ENCODE data around the gene COA1. TPM values are rescaled to one million over a fixed set of nuclear protein-coding genes. Genes with fewer than 3 reads are reported as not detected.

COA1 gene
- total RNA-seq, 4 donors from 2014 or later: 38.5 to 64.0 (median 50.5) TPM

DNA sequence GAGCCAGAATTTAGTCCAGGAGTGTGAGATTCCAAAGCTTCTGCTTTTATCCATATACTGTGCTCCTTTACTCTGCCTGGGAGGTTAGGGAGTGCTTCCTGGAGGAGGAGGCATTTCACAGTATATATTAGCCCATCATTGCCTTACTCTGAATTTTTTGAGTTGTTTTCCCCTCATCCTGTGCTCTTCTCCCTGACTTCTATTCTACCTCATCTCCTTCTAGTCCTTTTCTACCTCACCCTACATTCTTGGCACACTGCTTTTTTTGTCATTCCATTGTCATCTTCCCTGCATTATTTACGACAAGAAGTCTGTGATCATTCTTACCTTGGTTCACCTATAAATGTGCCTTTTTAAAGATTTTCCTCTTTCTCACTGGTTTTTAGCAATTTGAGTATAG, 125.1 kb downstream of the COA1 start:
- TF ChIP-seq, protein P1, sequence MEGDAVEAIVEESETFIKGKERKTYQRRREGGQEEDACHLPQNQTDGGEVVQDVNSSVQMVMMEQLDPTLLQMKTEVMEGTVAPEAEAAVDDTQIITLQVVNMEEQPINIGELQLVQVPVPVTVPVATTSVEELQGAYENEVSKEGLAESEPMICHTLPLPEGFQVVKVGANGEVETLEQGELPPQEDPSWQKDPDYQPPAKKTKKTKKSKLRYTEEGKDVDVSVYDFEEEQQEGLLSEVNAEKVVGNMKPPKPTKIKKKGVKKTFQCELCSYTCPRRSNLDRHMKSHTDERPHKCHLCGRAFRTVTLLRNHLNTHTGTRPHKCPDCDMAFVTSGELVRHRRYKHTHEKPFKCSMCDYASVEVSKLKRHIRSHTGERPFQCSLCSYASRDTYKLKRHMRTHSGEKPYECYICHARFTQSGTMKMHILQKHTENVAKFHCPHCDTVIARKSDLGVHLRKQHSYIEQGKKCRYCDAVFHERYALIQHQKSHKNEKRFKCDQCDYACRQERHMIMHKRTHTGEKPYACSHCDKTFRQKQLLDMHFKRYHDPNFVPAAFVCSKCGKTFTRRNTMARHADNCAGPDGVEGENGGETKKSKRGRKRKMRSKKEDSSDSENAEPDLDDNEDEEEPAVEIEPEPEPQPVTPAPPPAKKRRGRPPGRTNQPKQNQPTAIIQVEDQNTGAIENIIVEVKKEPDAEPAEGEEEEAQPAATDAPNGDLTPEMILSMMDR (IDR thresholded peaks at IDR 0.05; ENCODE audit: low read depth): no peak

DNA sequence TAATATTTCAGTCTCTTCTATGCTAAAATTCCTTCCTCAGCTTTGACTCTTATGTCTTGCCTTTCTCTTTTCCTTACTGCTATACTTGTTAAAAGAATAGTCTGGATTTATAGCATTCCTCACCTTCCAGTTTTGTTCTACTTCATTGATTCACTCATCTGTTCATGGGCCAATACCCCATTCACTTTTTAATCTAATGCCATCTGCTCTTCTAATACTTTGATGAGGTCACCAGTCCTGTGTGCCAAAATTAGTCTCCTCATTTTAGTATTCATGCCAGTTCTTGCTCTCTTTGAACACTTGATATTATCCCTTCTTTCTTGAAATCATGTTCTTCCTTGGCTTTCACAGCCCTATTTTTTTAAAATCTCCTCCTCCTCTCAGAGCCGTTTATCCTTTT, 127.1 kb downstream of the COA1 start:
- TF ChIP-seq, protein P1 (IDR thresholded peaks at IDR 0.05; ENCODE audit: low read depth): no peak

DNA sequence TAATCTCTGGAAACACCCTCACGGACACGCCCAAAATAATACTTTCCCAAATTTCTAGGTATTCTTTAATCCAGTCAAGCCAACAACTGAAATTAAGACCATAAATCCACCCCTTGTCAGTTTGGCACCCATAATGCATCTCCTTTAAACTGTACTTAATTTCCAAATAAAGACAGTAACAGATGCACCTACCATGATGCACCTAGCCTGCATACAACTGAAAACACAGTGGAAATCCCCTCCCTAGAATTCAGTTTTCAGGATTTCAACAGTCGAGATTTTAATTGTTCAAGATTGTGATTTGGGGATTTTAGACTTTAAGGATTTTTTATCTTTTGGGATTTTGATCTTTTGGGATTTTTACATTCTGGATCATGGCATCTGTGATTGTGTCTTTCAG, 129.3 kb downstream of the COA1 start:
- TF ChIP-seq, protein P1 (IDR thresholded peaks at IDR 0.05; ENCODE audit: low read depth): no peak

DNA sequence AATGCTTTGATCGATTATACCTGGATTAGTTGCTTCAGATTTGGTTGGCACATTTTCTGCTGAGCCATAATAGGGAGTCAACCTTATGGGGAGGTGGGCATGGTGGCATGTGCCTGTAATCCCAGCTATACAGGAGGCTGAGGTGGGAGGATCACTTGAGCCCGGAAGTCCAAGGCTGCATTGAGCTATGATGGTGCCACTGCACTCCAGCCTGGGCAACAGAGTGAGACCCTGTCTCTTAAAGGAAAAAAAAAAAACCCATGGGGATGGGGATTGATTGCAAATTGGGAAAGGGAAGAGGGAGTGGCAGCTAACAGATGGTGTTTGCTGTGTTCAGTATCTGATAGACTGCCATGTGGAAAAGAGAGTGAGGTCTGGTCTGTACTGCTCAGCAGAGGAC, 135.3 kb downstream of the COA1 start:
- TF ChIP-seq, protein P1 (IDR thresholded peaks at IDR 0.05; ENCODE audit: low read depth): no peak

DNA sequence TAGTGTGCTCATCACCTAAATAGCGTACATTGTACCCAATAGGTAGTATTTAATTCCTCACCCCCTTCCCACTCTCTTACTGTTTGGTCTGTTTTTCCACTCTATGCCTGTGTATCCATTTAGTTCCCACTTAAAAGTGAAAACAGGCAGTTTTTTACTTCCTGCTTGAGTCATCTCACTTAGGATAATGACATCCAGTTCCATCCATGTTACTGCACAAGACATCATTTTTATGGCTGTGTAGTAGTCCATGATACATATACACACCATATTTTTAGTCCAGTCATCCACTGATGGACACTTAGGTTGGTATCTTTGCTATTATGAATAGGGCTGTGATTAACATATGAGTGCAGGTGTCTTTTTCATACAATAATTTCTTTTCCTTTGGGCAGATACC, 136.3 kb downstream of the COA1 start:
- TF ChIP-seq, protein P1 (IDR thresholded peaks at IDR 0.05; ENCODE audit: low read depth): no peak

DNA sequence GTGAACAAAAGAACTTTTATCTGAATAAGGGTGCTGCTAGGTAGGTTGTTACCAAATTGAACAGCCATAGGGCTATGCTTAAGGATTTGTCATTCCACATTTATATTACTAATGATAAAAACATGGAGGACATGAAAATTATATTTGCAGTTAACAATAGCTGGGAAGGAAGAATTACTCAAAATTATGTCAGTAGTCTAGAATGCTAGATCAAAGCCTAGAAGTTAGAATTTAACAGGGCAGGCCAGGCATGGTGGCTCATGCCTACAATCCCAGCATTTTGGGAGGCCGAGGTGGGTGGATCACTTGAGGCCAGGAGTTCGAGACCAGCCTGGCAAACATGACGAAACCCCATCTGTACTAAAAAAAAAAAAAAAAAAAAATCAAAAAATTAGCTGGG, 137.0 kb downstream of the COA1 start:
- TF ChIP-seq, protein P1 (IDR thresholded peaks at IDR 0.05; ENCODE audit: low read depth): no peak

DNA sequence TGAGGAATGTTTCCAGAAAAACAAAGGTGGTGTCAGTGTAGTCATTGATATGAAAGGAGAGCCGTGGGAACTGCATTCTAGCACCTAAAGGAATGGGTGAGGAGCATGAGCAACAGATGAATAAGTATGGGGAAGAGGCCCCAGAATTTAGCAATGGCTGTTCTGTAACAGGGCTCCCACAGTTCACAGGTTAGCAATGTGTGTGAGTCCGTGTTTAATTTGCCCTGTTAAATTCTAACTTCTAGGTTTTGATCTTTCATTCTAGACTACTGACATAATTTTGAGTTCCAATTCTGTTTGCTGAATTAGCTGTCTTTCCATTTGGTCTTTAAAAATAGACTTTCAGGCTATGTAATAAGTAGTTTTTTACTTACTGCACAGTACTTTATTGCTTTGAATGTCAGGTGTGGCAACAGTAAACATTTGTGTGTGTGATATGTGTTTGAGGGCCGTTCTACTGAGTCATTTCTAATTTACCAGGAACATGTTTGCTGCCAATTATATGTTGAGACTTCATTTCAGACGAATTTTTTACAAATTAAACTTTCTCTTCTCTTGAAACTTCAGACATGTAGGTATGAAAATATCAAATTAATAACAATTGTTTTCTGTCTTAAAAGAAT, 137.7 kb downstream of the COA1 start:
- TF ChIP-seq, protein P1 (IDR thresholded peaks at IDR 0.05; ENCODE audit: low read depth): no peak

All from subcutaneous adipose tissue (tissue), 4 donors.